KMS-11 (cell line): ENCODE results near the gene EXOC1L.

Source experiments
- H2AFZ ChIP-seq: fragments of 200-600 bp; sonication (generic); 2 replicates; pipeline ENCODE4 v1.6.1; 2016; ENCODE audit warnings: antibody characterized with exemption, mixed run types, low read depth
- H3K27ac ChIP-seq: fragments of 200-600 bp; sonication (generic); 2 replicates; pipeline ENCODE4 v1.6.1; 2016; ENCODE audit warnings: mild to moderate bottlenecking, mixed run types
- H3K27me3 ChIP-seq: fragments of 200-600 bp; sonication (generic); 2 replicates; pipeline ENCODE4 v1.6.1; 2017; ENCODE audit warnings: mild to moderate bottlenecking, low read depth, mixed run types, moderate library complexity; ENCODE audit not compliant: insufficient read depth
- H3K36me3 ChIP-seq: fragments of 200-600 bp; sonication (generic); 2 replicates; pipeline ENCODE4 v1.6.1; 2017; ENCODE audit warnings: mild to moderate bottlenecking, mixed run types; ENCODE audit not compliant: insufficient read depth
- H3K4me1 ChIP-seq: fragments of 200-600 bp; sonication (generic); 2 replicates; pipeline ENCODE4 v1.6.1; 2016; ENCODE audit warnings: mild to moderate bottlenecking, low read depth, mixed run types; ENCODE audit not compliant: poor library complexity, severe bottlenecking
- H3K4me2 ChIP-seq: fragments of 200-600 bp; sonication (generic); 2 replicates; pipeline ENCODE4 v1.7.0; 2016; ENCODE audit warnings: mild to moderate bottlenecking, mixed run types
- H3K4me3 ChIP-seq: fragments of 200-600 bp; sonication (generic); IDR thresholded peaks from 2 replicates; pipeline ENCODE4 v1.6.1; 2017; ENCODE audit warnings: low read depth, low read length, mixed read lengths; ENCODE audit not compliant: insufficient read depth
- H3K79me2 ChIP-seq: fragments of 200-600 bp; sonication (generic); 2 replicates; pipeline ENCODE4 v1.6.1; 2016; ENCODE audit warnings: low read depth, mixed run types; ENCODE audit not compliant: insufficient read depth
- H3K9ac ChIP-seq: fragments of 200-600 bp; sonication (generic); 2 replicates; pipeline ENCODE4 v1.6.1; 2016; ENCODE audit warnings: mild to moderate bottlenecking, mixed run types
- H4K20me1 ChIP-seq: fragments of 200-600 bp; sonication (generic); 2 replicates; pipeline ENCODE4 v1.6.1; 2016; ENCODE audit warnings: mild to moderate bottlenecking, mixed run types; ENCODE audit not compliant: insufficient read depth
- TF ChIP-seq, protein P1 (sequence below): fragments of 200-600 bp; sonication (generic); conservative IDR thresholded peaks from 2 replicates; pipeline ENCODE4 v1.6.1; 2017; ENCODE audit warnings: low read depth, mild to moderate bottlenecking, antibody characterized with exemption, low read length, moderate library complexity, mixed read lengths

The EXOC1L gene

DNA sequence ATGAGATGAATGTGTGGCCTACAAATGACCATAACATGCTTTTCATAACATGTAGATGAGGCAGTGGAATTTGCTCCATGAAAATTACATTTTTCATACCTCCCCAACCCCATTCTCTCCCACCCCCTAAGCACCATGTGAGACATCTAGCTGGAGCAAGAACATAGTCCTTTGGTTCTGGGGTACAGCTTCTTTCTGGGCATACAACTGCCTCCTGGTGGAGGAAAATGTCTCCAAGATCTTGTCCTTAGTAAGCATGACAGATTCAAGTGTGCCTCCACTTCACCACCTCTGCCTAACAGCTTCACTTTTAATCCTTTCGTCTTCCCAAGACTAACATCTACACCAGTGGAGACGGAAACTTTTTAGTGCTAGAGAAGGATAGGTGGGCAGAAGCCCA, 8.0 kb downstream of the EXOC1L start:
- Histone ChIP-seq H3K27ac (no peak overlapping the region), H2AFZ (no peak overlapping the region), H3K27me3 (no peaks in the 10 kb centered on the region), H3K79me2 (no peaks in the 10 kb centered on the region), H3K9ac (no peak overlapping the region), H3K4me3 (no peak overlapping the region), H3K4me2 (no peak overlapping the region), H3K4me1 (no peaks in the 10 kb centered on the region), H4K20me1 (no peaks in the 10 kb centered on the region), H3K36me3 (no peaks in the 10 kb centered on the region)
- TF ChIP-seq, protein P1, sequence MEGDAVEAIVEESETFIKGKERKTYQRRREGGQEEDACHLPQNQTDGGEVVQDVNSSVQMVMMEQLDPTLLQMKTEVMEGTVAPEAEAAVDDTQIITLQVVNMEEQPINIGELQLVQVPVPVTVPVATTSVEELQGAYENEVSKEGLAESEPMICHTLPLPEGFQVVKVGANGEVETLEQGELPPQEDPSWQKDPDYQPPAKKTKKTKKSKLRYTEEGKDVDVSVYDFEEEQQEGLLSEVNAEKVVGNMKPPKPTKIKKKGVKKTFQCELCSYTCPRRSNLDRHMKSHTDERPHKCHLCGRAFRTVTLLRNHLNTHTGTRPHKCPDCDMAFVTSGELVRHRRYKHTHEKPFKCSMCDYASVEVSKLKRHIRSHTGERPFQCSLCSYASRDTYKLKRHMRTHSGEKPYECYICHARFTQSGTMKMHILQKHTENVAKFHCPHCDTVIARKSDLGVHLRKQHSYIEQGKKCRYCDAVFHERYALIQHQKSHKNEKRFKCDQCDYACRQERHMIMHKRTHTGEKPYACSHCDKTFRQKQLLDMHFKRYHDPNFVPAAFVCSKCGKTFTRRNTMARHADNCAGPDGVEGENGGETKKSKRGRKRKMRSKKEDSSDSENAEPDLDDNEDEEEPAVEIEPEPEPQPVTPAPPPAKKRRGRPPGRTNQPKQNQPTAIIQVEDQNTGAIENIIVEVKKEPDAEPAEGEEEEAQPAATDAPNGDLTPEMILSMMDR, result no peak

- H3K79me2 ChIP-seq, result no peaks in the 10 kb centered on the region
- TF ChIP-seq, protein P1, result no peak
- H3K27me3 ChIP-seq, result no peaks in the 10 kb centered on the region
- no peak overlapping the region for H3K4me3 ChIP-seq
- H3K36me3 ChIP-seq, result no peaks in the 10 kb centered on the region
- H4K20me1 ChIP-seq, result no peaks in the 10 kb centered on the region
- no peak overlapping the region for H3K4me2 ChIP-seq
- no peak overlapping the region for H2AFZ ChIP-seq
- no peak overlapping the region for H3K27ac ChIP-seq
- H3K4me1 ChIP-seq, result no peaks in the 10 kb centered on the region
- no peak overlapping the region for H3K9ac ChIP-seq
Observed at GRCh38 chr4:55830048-55830447, 10.5 kb downstream of the EXOC1L start.

DNA sequence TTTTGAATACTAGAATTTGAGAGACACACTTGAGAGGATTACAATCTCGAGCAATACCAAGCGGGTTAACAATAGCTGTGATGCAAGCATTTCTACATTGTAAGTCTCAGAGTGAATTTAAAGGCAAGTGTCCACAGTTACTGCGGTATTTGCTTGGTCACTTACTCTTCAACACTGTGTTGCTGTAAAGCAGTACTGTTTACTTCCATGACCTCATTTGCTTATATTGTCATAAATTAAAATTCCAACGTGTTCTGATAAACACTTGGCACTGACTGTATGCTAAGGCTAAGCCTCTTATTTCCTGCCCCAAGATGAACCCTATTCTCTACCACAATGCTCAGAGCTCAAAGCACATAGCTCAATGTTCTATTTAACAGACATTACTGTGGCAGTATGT, 11.1 kb downstream of the EXOC1L start:
- Histone ChIP-seq H3K79me2 (no peaks in the 10 kb centered on the region), H3K27ac (no peak overlapping the region), H3K9ac (no peak overlapping the region), H4K20me1 (no peaks in the 10 kb centered on the region), H3K36me3 (no peaks in the 10 kb centered on the region), H3K4me1 (no peaks in the 10 kb centered on the region), H3K4me3 (no peak overlapping the region), H3K27me3 (no peaks in the 10 kb centered on the region), H3K4me2 (no peak overlapping the region), H2AFZ (no peak overlapping the region)
- TF ChIP-seq, protein P1, result no peak

DNA sequence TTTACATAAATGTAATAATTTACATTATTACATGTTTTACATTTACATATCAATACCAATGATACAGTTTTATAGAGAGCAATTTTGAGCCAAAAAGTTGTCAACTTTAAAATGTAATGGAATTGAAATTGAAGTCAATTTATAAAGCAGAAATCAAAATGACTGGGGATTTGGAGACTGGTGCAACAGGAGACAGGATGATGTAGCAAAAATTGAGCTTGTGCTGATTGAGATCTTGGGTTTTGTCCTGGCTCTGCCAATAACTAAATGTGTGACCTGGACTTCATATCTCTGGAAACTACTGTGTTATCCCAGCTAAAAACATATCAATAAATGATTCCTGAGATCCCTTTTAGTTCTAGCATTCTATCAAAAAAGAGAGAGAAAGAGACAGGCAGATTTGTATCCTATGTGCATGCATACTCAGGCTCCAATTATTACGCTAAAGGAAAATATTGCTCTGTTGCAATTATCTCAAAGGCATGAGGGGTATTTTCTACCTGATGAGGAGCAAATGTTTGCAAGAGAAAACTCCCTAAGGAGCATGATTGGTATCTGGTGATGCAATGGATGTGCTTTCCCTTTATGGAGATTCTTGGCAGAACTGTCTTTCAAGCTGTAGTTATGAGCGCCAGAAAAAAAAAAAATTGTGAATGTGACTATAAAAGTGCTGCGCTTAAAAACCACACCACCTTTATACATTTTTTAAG, 14.7 kb downstream of the EXOC1L start:
- no peaks in the 10 kb centered on the region for H3K27me3 ChIP-seq
- no peaks in the 10 kb centered on the region for H3K4me1 ChIP-seq
- H3K9ac ChIP-seq, result no peak overlapping the region
- no peaks in the 10 kb centered on the region for H3K36me3 ChIP-seq
- no peak overlapping the region for H3K4me2 ChIP-seq
- no peaks in the 10 kb centered on the region for H4K20me1 ChIP-seq
- no peak overlapping the region for H3K27ac ChIP-seq
- H3K79me2 ChIP-seq, result no peaks in the 10 kb centered on the region
- no peak overlapping the region for H3K4me3 ChIP-seq
- TF ChIP-seq, protein P1, result no peak
- H2AFZ ChIP-seq, result no peak overlapping the region
